AG10803 (cell line): ENCODE results near the gene MICAL2.

ENCODE experiments used
- DNase-seq: peaks from one replicate; pipeline ENCODE4 v3.0.0; 2010; ENCODE audit warnings: low read depth
- H3K4me3 ChIP-seq: 2 replicates; pipeline ENCODE4 v1.5.1; 2011; ENCODE audit warnings: mild to moderate bottlenecking, low read length, control low read depth
- TF ChIP-seq, protein P1 (sequence below): conservative IDR thresholded peaks from 2 replicates; pipeline ENCODE4 v1.5.1; 2011; ENCODE audit warnings: mild to moderate bottlenecking, low read length, control low read depth, inconsistent platforms

The MICAL2 gene

DNA sequence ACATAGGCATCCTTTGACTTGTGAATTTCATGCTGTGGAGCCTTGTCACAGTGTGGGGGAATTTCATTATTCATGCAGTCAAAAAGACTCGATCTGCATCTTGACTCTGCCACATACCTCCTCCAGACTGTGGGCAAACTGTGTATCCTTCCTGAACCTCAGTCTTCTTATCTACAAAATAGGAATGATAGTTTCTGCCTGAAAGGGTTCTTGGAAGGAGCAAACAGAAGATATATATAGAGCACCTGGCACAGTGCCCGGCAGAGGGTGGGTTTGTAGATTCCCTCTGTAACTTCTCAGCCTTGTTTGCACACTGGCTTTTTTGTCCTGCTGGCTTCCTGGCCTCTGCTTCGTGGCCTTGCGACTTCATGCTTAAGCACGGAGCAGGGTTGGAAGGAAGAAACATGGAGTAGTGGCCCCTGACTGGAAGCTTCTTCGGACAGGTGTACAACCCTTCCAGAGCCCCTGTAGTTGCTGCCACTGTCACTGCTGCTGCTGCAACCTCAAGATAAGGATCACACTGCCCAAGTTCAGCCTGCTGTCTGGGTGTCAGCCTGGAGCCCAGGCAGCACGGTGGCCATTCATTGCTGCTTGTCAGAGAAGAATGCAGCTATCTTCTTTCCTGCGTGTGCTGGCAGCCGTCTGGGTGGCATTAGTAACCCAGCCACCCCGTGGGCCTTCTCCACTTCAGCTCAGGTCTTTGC lies 106.4 kb downstream of the MICAL2 start:
- TF ChIP-seq, protein P1, sequence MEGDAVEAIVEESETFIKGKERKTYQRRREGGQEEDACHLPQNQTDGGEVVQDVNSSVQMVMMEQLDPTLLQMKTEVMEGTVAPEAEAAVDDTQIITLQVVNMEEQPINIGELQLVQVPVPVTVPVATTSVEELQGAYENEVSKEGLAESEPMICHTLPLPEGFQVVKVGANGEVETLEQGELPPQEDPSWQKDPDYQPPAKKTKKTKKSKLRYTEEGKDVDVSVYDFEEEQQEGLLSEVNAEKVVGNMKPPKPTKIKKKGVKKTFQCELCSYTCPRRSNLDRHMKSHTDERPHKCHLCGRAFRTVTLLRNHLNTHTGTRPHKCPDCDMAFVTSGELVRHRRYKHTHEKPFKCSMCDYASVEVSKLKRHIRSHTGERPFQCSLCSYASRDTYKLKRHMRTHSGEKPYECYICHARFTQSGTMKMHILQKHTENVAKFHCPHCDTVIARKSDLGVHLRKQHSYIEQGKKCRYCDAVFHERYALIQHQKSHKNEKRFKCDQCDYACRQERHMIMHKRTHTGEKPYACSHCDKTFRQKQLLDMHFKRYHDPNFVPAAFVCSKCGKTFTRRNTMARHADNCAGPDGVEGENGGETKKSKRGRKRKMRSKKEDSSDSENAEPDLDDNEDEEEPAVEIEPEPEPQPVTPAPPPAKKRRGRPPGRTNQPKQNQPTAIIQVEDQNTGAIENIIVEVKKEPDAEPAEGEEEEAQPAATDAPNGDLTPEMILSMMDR, result no peak
- no peak overlapping the region for H3K4me3 ChIP-seq
- no peak for DNase-seq

DNA sequence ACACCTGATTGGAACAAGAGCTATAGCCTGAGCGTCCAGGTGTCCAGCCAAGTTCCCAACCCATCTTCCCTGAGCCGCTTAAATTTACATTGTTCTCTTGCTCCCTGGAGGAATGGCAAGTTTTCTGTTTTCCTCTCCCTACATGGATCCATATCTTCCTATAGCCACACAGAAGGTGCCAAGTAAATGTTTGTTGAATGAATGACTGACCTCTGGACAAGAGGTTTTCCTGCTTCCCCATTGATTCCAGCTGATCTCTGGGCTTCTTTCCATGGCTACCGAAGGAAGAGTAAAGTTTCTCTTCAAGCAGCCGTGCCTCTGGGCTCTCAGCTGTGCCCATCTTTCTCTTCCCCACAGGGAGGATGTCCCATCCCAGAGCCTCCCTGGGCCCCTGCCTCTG lies 107.5 kb downstream of the MICAL2 start:
- DNase-seq, result no peak
- TF ChIP-seq, protein P1, result no peak
- H3K4me3 ChIP-seq, result no peak overlapping the region

GRCh38 chr11:12218909-12219308 lies 108.5 kb downstream of the MICAL2 start:
- DNase-seq, result no peak
- TF ChIP-seq, protein P1, result no peak
- no peak overlapping the region for H3K4me3 ChIP-seq

- H3K4me3 ChIP-seq, result no peak overlapping the region
- TF ChIP-seq, protein P1, result no peak
- no peak for DNase-seq
Observed at GRCh38 chr11:12219757-12220156, 109.4 kb downstream of the MICAL2 start.

DNA sequence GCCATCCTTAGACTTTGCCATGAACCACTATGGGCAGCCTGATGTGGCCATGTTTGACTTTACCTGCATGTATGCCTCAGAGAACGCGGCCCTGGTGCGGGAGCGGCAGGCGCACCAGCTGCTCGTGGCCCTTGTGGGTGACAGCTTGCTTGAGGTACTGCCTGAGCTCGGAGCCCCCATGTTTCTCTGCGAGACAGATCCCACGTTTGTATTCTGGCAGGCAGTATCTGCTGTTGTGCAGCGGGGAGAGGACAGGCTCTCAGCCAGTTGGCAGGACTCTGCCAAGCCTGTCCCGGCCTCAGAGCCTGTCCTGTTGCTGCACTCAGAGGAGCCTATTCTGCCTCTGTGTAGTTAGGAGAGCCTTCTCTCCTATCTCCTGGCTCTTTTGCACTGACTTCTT lies 109.9 kb downstream of the MICAL2 start:
- TF ChIP-seq, protein P1, result no peak
- H3K4me3 ChIP-seq, result no peak overlapping the region
- DNase-seq, result no peak

DNA sequence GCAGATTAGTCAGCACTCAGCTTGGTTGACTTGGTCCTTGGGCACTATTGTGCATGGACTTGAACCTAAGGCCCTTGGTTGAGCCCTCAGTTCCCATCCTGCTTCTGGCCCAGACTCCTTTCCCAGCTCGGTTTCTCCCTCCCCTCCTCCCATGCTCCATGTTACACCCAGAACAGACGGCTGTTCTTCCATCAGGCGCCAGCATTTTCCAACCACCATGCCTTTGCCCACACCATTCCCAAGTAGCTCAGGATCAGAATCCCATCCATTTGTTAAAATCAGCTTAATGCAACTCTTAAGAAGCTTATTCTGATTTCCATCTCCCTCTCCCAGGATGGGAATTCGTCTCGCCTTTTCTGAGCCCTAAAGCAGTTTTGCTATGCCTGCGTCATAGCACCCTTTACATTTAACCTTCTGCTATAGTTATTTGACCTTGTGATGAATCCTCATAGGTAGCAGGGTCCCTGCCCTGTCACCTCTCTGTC lies 110.7 kb downstream of the MICAL2 start:
- H3K4me3 ChIP-seq, result no peak overlapping the region
- no peak for DNase-seq
- TF ChIP-seq, protein P1, result no peak

GRCh38 chr11:12222055-12222792 lies 111.8 kb downstream of the MICAL2 start:
- no peak overlapping the region for H3K4me3 ChIP-seq
- TF ChIP-seq, protein P1, result no peak
- peak; percentile 52 for DNase-seq
